Neural progenitor cell (in vitro differentiated cells): ENCODE measurements around the gene RLN3. TPM values are rescaled to one million over a fixed set of nuclear protein-coding genes. Genes with fewer than 3 reads are reported as not detected.

Experiments used
- DNase-seq: peaks from one replicate; pipeline ENCODE4 v3.0.0-alpha.2; 2016; ENCODE audit warnings: low spot score
- H2AFZ ChIP-seq: fragments of 200-600 bp; sonication (generic); replicated peaks from 2 replicates; pipeline ENCODE4 v1.6.1; 2016; ENCODE audit warnings: antibody characterized with exemption
- H3F3A ChIP-seq: fragments of 200-600 bp; sonication (generic); 2 replicates; pipeline ENCODE4 v1.6.1; 2016; ENCODE audit warnings: antibody characterized with exemption, low read depth
- H3K27ac ChIP-seq: fragments of 200-600 bp; sonication (generic); 2 replicates; pipeline ENCODE4 v1.5.1; 2016; ENCODE audit warnings: mild to moderate bottlenecking
- H3K27me3 ChIP-seq: fragments of 200-600 bp; sonication (generic); 2 replicates; pipeline ENCODE4 v1.6.1; 2016; ENCODE audit warnings: mild to moderate bottlenecking, moderate library complexity
- H3K36me3 ChIP-seq: fragments of 200-600 bp; sonication (generic); 2 replicates; pipeline ENCODE4 v1.5.1; 2016
- H3K4me1 ChIP-seq: fragments of 200-600 bp; sonication (generic); 2 replicates; pipeline ENCODE4 v1.6.1; 2016; ENCODE audit warnings: mixed run types
- H3K4me2 ChIP-seq: fragments of 200-600 bp; sonication (generic); 2 replicates; pipeline ENCODE4 v1.6.1; 2016
- H3K4me3 ChIP-seq: fragments of 200-600 bp; sonication (generic); 2 replicates; pipeline ENCODE4 v1.5.1; 2016
- H3K79me2 ChIP-seq: fragments of 200-600 bp; sonication (generic); 2 replicates; pipeline ENCODE4 v1.6.1; 2016; ENCODE audit warnings: low read depth
- H3K9ac ChIP-seq: fragments of 200-600 bp; sonication (generic); 2 replicates; pipeline ENCODE4 v1.6.1; 2016
- H3K9me3 ChIP-seq: fragments of 200-600 bp; sonication (generic); 2 replicates; pipeline ENCODE4 v1.5.1; 2016; ENCODE audit warnings: low read depth
- H4K20me1 ChIP-seq: fragments of 200-600 bp; sonication (generic); 2 replicates; pipeline ENCODE4 v1.6.1; 2016; ENCODE audit warnings: low read depth
- H3K27ac Mint-ChIP-seq: 3 replicates; pipeline ENCODE4 v1.8.0; 2021; ENCODE audit warnings: mixed read lengths
- H3K27me3 Mint-ChIP-seq: 2 replicates; pipeline ENCODE4 v1.8.0; 2022; ENCODE audit warnings: low read depth, mild to moderate bottlenecking, inconsistent platforms, moderate library complexity, mixed read lengths; ENCODE audit not compliant: insufficient read depth
- H3K36me3 Mint-ChIP-seq: 3 replicates; pipeline ENCODE4 v1.8.0; 2021; ENCODE audit warnings: mixed read lengths
- H3K4me1 Mint-ChIP-seq: 3 replicates; pipeline ENCODE4 v1.8.0; 2021; ENCODE audit warnings: mixed read lengths
- H3K4me3 Mint-ChIP-seq: 3 replicates; pipeline ENCODE4 v1.8.0; 2021; ENCODE audit warnings: mild to moderate bottlenecking, moderate library complexity, mixed read lengths
- H3K9me3 Mint-ChIP-seq: 3 replicates; pipeline ENCODE4 v1.8.0; 2020; ENCODE audit warnings: mixed read lengths
- CTCF ChIP-seq: fragments of 200-600 bp; sonication (generic); IDR thresholded peaks from 2 replicates; pipeline ENCODE4 v1.5.1; 2017; ENCODE audit warnings: antibody characterized with exemption, mild to moderate bottlenecking
- EZH2 ChIP-seq: fragments of 200-600 bp; sonication (generic); IDR thresholded peaks from 2 replicates; pipeline ENCODE4 v1.6.1; 2017; ENCODE audit warnings: antibody characterized with exemption, mild to moderate bottlenecking, moderate library complexity
- EZH2phosphoT487 ChIP-seq: fragments of 200-600 bp; sonication (generic); IDR thresholded peaks from 2 replicates; pipeline ENCODE4 v1.6.1; 2017; ENCODE audit warnings: antibody characterized with exemption
- total RNA-seq: library from RNA; depleted of rRNA; stranded (reverse); fragments of >200 nt; gene quantifications from 2 replicates; pipeline ENCODE4 v1.2.3, GENCODE V29; 2015; ENCODE audit warnings: low replicate concordance

Gene RLN3
- not detected in 2 replicates for total RNA-seq

- Mint-ChIP-seq H3K9me3 (no peaks in the 10 kb centered on the region), H3K27me3 (peaks cover 6% of the 10 kb centered on the region), H3K27ac (peak within 1 kb of the TSS; percentile 75), H3K4me1 (peaks cover 12% of the 10 kb centered on the region), H3K4me3 (no peak within 1 kb of the TSS), H3K36me3 (no peaks in the 10 kb centered on the region)
- Histone ChIP-seq H3K27me3 (peaks cover 24% of the 10 kb centered on the region), H3F3A (peaks cover 21% of the 10 kb centered on the region), H3K4me3 (no peak within 1 kb of the TSS), H3K4me2 (no peak within 1 kb of the TSS), H3K27ac (no peak within 1 kb of the TSS), H3K9ac (no peak within 1 kb of the TSS), H4K20me1 (no peaks in the 10 kb centered on the region), H2AFZ (no peak within 1 kb of the TSS), H3K79me2 (no peaks in the 10 kb centered on the region), H3K9me3 (no peaks in the 10 kb centered on the region), H3K4me1 (peaks cover 10% of the 10 kb centered on the region), H3K36me3 (no peaks in the 10 kb centered on the region)
- no peak for TF ChIP-seq EZH2
- DNase-seq = no peak
These were observed at the start of gene RLN3 for GRCh38 chr19:14027856-14028450. Gene RLN3 (plus strand): TSS chr19:14028148. CDS start chr19:14028205, 57 bp downstream.

GRCh38 chr19:13978351-13979243 lies 49.4 kb upstream of the RLN3 start:
- TF ChIP-seq CTCF (no peak), EZH2 (no peak), EZH2phosphoT487 (no peak)
- Mint-ChIP-seq H3K36me3 (peaks cover 9% of the 10 kb centered on the region), H3K4me3 (peak overlapping the region; percentile 50), H3K27ac (no peak overlapping the region), H3K27me3 (peaks cover 15% of the 10 kb centered on the region), H3K4me1 (peaks cover 19% of the 10 kb centered on the region), H3K9me3 (no peaks in the 10 kb centered on the region)
- peaks cover 14% of the 10 kb centered on the region for H3K4me1 ChIP-seq
- H3K79me2 ChIP-seq = no peaks in the 10 kb centered on the region
- no peaks in the 10 kb centered on the region for H3K36me3 ChIP-seq
- H2AFZ ChIP-seq = no peak overlapping the region
- H3K9ac ChIP-seq = no peak overlapping the region
- peak overlapping the region; percentile 85 for H3K4me2 ChIP-seq
- H4K20me1 ChIP-seq = peaks cover 2% of the 10 kb centered on the region
- peaks cover 6% of the 10 kb centered on the region for H3K27me3 ChIP-seq
- H3K27ac ChIP-seq = no peak overlapping the region
- peak; percentile 97 for DNase-seq
- H3K4me3 ChIP-seq = peak overlapping the region; percentile 49
- peaks cover 18% of the 10 kb centered on the region for H3F3A ChIP-seq
- no peaks in the 10 kb centered on the region for H3K9me3 ChIP-seq

- peak; percentile 27 for DNase-seq
- Histone ChIP-seq H3K27me3 (peaks cover 6% of the 10 kb centered on the region), H4K20me1 (no peaks in the 10 kb centered on the region), H3K36me3 (no peaks in the 10 kb centered on the region), H3K9me3 (no peaks in the 10 kb centered on the region), H3F3A (peaks cover 16% of the 10 kb centered on the region), H3K27ac (no peak overlapping the region), H3K79me2 (no peaks in the 10 kb centered on the region), H3K4me3 (peak overlapping the region; percentile 49), H2AFZ (no peak overlapping the region), H3K4me2 (peak overlapping the region; percentile 85), H3K4me1 (peaks cover 18% of the 10 kb centered on the region), H3K9ac (no peak overlapping the region)
- H3K4me3 Mint-ChIP-seq = no peak overlapping the region
- peaks cover 15% of the 10 kb centered on the region for H3K4me1 Mint-ChIP-seq
- no peak overlapping the region for H3K27ac Mint-ChIP-seq
- peaks cover 5% of the 10 kb centered on the region for H3K36me3 Mint-ChIP-seq
- no peak for TF ChIP-seq EZH2phosphoT487
- no peak for TF ChIP-seq CTCF
- no peak for TF ChIP-seq EZH2
- H3K27me3 Mint-ChIP-seq = peaks cover 15% of the 10 kb centered on the region
- H3K9me3 Mint-ChIP-seq = no peaks in the 10 kb centered on the region
These were observed 48.7 kb upstream of the RLN3 start for GRCh38 chr19:13979244-13979615.
